Limb (tissue), 2 donors: ENCODE results near the gene GOLGA8Q.
"Not testable (repeated sequence)": the region's sequence is repeated elsewhere in the genome, so short reads cannot be mapped to it uniquely, and the experiment has no call there.

Experiments
- DNase-seq, 2 donors: peaks; one replicate each; pipeline ENCODE4 v3.0.0-alpha.2; 2016; ENCODE audit errors: extremely low spot score in 2 of 2

GOLGA8Q gene, protein sequence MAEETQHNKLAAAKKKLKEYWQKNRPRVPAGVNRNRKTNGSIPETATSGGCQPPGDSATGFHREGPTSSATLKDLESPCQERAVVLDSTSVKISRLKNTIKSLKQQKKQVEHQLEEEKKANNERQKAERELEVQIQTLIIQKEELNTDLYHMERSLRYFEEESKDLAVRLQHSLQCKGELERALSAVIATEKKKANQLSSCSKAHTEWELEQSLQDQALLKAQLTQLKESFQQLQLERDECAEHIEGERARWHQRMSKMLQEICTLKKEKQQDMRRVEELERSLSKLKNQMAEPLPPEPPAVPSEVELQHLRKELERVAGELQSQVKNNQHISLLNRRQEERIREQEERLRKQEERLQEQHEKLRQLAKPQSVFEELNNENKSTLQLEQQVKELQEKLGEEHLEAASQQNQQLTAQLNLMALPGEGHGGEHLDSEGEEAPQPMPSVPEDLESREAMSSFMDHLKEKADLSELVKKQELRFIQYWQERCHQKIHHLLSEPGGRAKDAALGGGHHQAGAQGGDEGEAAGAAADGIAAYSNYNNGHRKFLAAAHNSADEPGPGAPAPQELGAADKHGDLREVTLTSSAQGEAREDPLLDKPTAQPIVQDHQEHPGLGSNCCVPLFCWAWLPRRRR

GRCh38 chr15:30551750-30552149 lies at the start of gene GOLGA8Q:
Gene GOLGA8Q, plus strand, starts transcription at chr15:30552050. Its CDS starts 28 bp downstream, at chr15:30552078.
- DNase-seq: not testable (repeated sequence)

- not testable (repeated sequence) for DNase-seq
These were observed 48.7 kb upstream of the GOLGA8Q start for GRCh38 chr15:30502904-30503781.

GRCh38 chr15:30504162-30504843 lies 47.5 kb upstream of the GOLGA8Q start:
- DNase-seq: peak in 1 of 2 donors; percentile 0

DNA sequence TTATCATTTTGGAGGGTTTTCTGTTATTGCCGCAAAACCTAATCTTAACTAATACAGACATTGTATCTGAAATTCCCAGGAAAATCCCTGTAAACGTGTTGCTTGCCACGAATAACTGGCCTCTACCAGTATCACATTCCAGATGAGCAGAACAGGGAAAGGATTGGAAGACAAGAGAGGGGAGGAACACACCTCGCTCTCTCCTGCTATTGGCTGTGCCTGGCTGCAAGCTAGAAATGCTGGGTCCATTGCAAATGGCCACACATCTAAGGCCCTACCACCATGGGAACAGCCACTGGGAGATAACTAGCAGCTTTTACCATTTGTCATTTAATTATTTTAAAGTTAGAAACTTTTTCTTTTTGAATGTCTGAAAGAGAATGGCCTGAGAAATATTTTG lies 37.3 kb upstream of the GOLGA8Q start:
- DNase-seq: not testable (repeated sequence)

GRCh38 chr15:30523453-30524243 lies 28.2 kb upstream of the GOLGA8Q start:
- DNase-seq: peak in 1 of 2 donors; percentile 9

GRCh38 chr15:30525912-30526311 lies 25.9 kb upstream of the GOLGA8Q start:
- DNase-seq: not testable (repeated sequence)

GRCh38 chr15:30529049-30529448 lies 22.8 kb upstream of the GOLGA8Q start:
- DNase-seq: not testable (repeated sequence)

- DNase-seq: not testable (repeated sequence)
These were observed 15.1 kb downstream of the GOLGA8Q start for GRCh38 chr15:30566949-30567348.

DNA sequence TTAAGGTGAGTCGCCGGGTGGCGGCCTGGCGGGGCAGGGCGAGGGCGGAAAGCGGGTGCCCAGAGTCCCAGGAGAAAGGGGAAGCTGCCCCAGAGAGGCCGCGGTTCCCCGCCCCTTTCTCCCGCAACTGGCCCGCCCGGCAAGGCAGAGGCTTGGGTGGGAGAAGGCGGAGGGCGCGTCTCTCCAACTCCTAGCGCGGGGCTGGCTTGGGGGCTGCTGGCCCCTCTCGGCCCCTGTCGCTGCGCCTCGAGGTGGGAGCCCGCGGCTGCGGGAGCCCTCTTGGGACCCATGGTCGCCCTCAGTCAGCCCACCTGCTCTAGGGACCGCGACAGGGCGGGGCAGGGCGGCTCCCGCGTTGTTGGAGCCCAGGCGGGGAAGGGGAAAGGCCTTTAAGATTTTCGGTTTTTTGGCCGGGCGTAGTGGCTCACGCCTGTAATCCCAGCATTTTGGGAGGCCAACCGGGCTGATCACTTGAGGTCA lies 21.2 kb downstream of the GOLGA8Q start:
- not testable (repeated sequence) for DNase-seq

DNA sequence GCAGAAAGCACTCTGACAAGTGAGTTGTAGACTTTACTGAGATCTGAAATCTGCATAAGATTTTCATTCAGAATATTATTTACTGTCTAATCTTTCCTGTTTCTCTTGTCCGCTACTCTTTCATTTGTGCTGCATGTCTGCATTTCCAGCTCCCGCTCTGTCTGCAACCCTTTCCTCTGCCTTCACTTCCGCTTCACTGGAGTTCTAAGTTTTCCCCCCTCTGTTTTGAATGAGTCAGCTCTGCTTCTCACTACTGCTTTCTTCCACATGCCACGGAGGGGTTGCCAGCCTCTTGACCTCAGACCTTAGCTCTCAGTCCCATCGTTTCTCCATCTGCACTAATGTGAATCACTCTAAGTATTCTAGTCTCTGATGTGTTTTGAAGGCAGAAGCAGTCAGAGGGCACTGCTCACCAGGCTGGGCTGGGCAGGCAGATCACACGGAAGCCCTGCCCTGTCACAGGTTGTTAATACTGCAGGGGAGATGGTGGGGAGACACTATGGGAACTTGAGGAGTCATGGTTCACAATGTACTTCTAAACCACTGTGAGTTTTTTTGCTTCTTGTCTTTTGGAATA lies 27.6 kb downstream of the GOLGA8Q start:
- DNase-seq: not testable (repeated sequence)

DNA sequence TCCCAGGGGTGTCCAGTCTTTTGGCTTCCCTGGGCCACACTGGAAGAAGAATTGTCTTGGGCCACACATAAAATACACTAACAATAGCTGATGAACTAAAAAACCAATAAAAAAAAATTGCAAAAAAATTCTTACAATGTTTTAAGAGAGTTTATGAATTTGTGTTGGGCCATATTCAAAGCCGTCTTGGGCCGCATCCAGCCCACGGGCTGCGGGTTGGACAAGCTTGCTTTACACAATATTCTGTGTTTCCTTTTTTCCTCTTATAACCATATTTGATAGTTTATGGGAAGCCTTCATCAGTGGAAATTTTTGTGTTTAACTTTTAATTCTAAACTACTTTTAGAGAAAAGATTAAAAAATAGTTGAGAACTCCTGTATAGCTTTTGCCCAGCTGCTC lies 28.9 kb downstream of the GOLGA8Q start:
- not testable (repeated sequence) for DNase-seq

DNA sequence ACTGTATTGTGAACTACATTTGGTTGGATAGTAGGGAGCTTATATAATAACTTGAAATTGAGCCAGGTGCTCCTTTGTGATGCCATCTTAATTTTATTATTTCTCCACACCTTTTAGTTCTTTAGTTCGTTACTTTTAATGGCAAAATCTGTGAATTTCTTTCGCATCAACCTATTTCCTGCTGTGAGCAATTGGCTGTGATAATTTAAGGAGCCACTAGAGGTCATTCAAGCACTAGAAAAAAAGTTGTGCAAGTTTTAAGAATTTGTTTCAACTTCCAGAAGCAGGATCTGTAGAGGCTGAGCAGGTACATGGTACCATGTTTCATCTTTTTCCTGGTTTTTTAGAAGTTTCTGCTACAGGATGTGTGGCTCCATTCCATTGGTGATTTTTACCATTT lies 47.1 kb downstream of the GOLGA8Q start:
- DNase-seq: not testable (repeated sequence)

DNA sequence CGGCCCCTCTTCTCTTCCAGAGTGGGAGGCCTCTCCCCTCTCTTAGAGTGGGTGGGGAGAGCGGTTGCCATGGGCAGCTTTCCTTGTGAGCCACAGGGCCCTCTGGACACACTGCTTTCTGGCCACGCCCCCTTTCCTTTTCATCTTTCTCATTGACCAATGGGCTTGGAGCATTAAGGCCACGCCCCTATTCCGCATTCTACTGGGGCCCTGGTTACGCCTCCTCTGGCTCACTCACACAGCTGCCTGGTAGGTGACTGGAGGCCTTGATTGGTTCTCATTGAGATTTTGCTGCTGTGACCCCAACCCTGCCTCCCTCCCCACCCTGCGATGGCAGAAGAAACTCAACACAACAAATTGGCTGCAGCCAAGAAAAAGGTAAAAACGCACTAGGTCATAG lies 51.9 kb downstream of the GOLGA8Q start, which contains the start of gene GOLGA8H:
GOLGA8H (plus strand) TSS at position 233 of the 400 bp plus-strand sequence; CDS start at position 331, 98 bp downstream.
- not testable (repeated sequence) for DNase-seq
